ENCODE results near the gene APLP1.

DNA sequence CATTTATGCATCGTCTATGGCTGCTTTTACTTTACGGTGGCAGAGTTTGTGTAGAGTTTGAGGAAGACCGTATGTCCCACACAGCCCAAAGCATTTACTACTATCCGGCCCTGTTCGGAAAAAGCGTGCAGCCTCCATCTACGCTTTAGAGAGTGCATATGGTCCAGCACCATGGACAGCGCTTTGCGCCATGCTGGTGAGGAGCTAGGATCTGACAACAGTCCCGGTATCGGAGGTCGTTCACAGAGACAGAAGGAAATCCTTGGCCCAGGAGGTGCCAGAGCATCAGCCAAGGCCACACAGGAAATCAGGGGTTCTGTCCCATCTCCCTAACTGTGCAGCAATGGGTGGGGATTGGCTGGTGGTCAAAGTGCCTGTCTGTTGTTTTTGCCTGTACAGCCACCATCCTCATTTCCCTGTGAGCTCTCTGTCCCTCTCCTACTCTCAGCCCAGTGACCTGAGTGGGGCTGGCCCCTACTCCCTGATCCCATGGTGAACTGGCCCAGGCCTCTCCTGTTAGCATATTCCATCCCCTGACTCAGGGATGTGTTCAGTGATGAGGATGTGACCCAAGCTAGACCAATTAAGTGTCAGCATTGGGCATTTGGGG is 39.6 kb upstream of the APLP1 start:
- TF ChIP-seq, protein P1, sequence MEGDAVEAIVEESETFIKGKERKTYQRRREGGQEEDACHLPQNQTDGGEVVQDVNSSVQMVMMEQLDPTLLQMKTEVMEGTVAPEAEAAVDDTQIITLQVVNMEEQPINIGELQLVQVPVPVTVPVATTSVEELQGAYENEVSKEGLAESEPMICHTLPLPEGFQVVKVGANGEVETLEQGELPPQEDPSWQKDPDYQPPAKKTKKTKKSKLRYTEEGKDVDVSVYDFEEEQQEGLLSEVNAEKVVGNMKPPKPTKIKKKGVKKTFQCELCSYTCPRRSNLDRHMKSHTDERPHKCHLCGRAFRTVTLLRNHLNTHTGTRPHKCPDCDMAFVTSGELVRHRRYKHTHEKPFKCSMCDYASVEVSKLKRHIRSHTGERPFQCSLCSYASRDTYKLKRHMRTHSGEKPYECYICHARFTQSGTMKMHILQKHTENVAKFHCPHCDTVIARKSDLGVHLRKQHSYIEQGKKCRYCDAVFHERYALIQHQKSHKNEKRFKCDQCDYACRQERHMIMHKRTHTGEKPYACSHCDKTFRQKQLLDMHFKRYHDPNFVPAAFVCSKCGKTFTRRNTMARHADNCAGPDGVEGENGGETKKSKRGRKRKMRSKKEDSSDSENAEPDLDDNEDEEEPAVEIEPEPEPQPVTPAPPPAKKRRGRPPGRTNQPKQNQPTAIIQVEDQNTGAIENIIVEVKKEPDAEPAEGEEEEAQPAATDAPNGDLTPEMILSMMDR (IDR thresholded peaks at IDR 0.05; ENCODE audit: insufficient read depth, low read length) = no peak
- TF ChIP-seq, protein P2, sequence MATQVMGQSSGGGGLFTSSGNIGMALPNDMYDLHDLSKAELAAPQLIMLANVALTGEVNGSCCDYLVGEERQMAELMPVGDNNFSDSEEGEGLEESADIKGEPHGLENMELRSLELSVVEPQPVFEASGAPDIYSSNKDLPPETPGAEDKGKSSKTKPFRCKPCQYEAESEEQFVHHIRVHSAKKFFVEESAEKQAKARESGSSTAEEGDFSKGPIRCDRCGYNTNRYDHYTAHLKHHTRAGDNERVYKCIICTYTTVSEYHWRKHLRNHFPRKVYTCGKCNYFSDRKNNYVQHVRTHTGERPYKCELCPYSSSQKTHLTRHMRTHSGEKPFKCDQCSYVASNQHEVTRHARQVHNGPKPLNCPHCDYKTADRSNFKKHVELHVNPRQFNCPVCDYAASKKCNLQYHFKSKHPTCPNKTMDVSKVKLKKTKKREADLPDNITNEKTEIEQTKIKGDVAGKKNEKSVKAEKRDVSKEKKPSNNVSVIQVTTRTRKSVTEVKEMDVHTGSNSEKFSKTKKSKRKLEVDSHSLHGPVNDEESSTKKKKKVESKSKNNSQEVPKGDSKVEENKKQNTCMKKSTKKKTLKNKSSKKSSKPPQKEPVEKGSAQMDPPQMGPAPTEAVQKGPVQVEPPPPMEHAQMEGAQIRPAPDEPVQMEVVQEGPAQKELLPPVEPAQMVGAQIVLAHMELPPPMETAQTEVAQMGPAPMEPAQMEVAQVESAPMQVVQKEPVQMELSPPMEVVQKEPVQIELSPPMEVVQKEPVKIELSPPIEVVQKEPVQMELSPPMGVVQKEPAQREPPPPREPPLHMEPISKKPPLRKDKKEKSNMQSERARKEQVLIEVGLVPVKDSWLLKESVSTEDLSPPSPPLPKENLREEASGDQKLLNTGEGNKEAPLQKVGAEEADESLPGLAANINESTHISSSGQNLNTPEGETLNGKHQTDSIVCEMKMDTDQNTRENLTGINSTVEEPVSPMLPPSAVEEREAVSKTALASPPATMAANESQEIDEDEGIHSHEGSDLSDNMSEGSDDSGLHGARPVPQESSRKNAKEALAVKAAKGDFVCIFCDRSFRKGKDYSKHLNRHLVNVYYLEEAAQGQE (IDR thresholded peaks at IDR 0.05; ENCODE audit: insufficient replicate concordance, low read depth) = peak; percentile 99

Measured in HL-60 (cell line).